H1 (cell line): ENCODE measurements around the gene BBS1. TPM values are rescaled to one million over a fixed set of nuclear protein-coding genes. Genes with fewer than 3 reads are reported as not detected.

Experiments used
- CTCF ChIA-PET: fragments of 300-600 bp; sonication (Branson Sonifier 250); formaldehyde crosslinking; loops from one replicate; lab custom pipeline; 2021; ENCODE audit not compliant: partially characterized antibody; lab: Charles Lee
- POLR2A ChIA-PET: fragments of 300-600 bp; sonication (Branson Sonifier 250); formaldehyde crosslinking; loops from one replicate; lab custom pipeline; 2021; ENCODE audit warnings: inconsistent platforms; ENCODE audit not compliant: partially characterized antibody; lab: Charles Lee
- DNase-seq, 2 experiments: peaks; one replicate each; pipeline versions ENCODE4 v3.0.0 to v3.0.0-alpha.2; 2010 to 2022; ENCODE audit warnings: low spot score in 2 of 2, low read depth in 1 of 2, mixed read lengths in 1 of 2
- FAIRE-seq: peaks from 2 replicates; lab custom pipeline; 2011; peaks lifted over from hg19 to GRCh38; lab: Jason Lieb, UNC
- H2AFZ ChIP-seq: 2 replicates; pipeline ENCODE4 v1.8.1; 2012; ENCODE audit warnings: low read length, inconsistent platforms
- H2AK5ac ChIP-seq: 2 replicates; pipeline ENCODE4 v1.6.1; 2013; ENCODE audit warnings: low read depth, low read length
- H2BK120ac ChIP-seq: replicated peaks from 2 replicates; pipeline ENCODE3; 2013; ENCODE audit warnings: low read depth, low read length, inconsistent platforms
- H2BK12ac ChIP-seq: 2 replicates; pipeline ENCODE4 v1.6.1; 2013; ENCODE audit warnings: low read depth, low read length
- H2BK15ac ChIP-seq: 2 replicates; pipeline ENCODE4 v1.6.1; 2013; ENCODE audit warnings: low read length
- H2BK20ac ChIP-seq: 2 replicates; pipeline ENCODE4 v1.6.1; 2013; ENCODE audit warnings: low read length
- H2BK5ac ChIP-seq: 2 replicates; pipeline ENCODE4 v1.6.1; 2013; ENCODE audit warnings: low read depth, low read length
- H3K14ac ChIP-seq: 2 replicates; pipeline ENCODE4 v1.6.1; 2013; ENCODE audit warnings: inconsistent platforms; ENCODE audit not compliant: insufficient read length
- H3K18ac ChIP-seq: 2 replicates; pipeline ENCODE4 v1.6.1; 2013; ENCODE audit warnings: low read length; ENCODE audit errors: extremely low read depth
- H3K23ac ChIP-seq: 2 replicates; pipeline ENCODE4 v1.6.1; 2013; ENCODE audit warnings: inconsistent platforms; ENCODE audit not compliant: insufficient read length
- H3K23me2 ChIP-seq: 2 replicates; pipeline ENCODE4 v1.6.1; 2013; ENCODE audit warnings: low read depth, low read length
- H3K27ac ChIP-seq: 2 replicates; pipeline ENCODE4 v1.6.1; 2011; ENCODE audit warnings: low read depth, low read length, inconsistent platforms
- H3K27me3 ChIP-seq, 4 experiments: replicated peaks in 1 of 4; 1 replicate in 1 of 4; 2 replicates in 3 of 4; pipeline versions ENCODE4 v1.6.1 to v1.8.1; 2011 to 2013; ENCODE audit warnings: low read length in 3 of 4, mild to moderate bottlenecking in 3 of 4, inconsistent platforms in 2 of 4, mixed read lengths in 2 of 4, moderate library complexity in 1 of 4; ENCODE audit not compliant: control insufficient read depth in 3 of 4, insufficient read depth in 3 of 4; ENCODE audit errors: extremely low read depth in 1 of 4
- H3K36me3 ChIP-seq, 4 experiments: 2 replicates each; pipeline versions ENCODE4 v1.6.1 to v1.8.1; 2011 to 2013; ENCODE audit warnings: mild to moderate bottlenecking in 4 of 4, low read length in 3 of 4, moderate library complexity in 2 of 4, control low read depth in 1 of 4, inconsistent platforms in 1 of 4; ENCODE audit not compliant: insufficient read depth in 4 of 4, control insufficient read depth in 2 of 4
- H3K4ac ChIP-seq: replicated peaks from 2 replicates; pipeline ENCODE3; 2013; ENCODE audit warnings: low read length, low read depth, mixed read lengths, inconsistent platforms; ENCODE audit not compliant: insufficient read length
- H3K4me1 ChIP-seq, 4 experiments: replicated peaks in 1 of 4; 1 replicate in 1 of 4; 2 replicates in 3 of 4; pipeline versions ENCODE4 v1.6.1 to v1.8.1; 2011 to 2013; ENCODE audit warnings: low read length in 3 of 4, inconsistent platforms in 2 of 4, mixed read lengths in 1 of 4; ENCODE audit not compliant: insufficient read depth in 4 of 4, control insufficient read depth in 3 of 4
- H3K4me2 ChIP-seq, 2 experiments: 2 replicates each; pipeline versions ENCODE4 v1.6.1 to v1.8.1; 2011 to 2013; ENCODE audit warnings: low read depth in 2 of 2, low read length in 2 of 2, control low read depth in 1 of 2, inconsistent platforms in 1 of 2, mild to moderate bottlenecking in 1 of 2; ENCODE audit not compliant: insufficient read depth in 1 of 2
- H3K4me3 ChIP-seq, 4 experiments: fragments of 200-600, 300-600 bp in 1 of 4; sonication (generic), shearing (Covaris generic), sonication (Bioruptor Twin) in 1 of 4; 2 replicates each; pipeline versions ENCODE4 v1.5.1 to v1.8.1; 2011 to 2016; ENCODE audit warnings: low read length in 4 of 4, low read depth in 3 of 4, control low read depth in 2 of 4, inconsistent platforms in 2 of 4, mild to moderate bottlenecking in 2 of 4, mixed read lengths in 1 of 4, moderate library complexity in 1 of 4; ENCODE audit not compliant: insufficient read depth in 2 of 4; ENCODE audit errors: extremely low read depth in 1 of 4
- H3K56ac ChIP-seq: replicated peaks from 2 replicates; pipeline ENCODE3; 2013; ENCODE audit warnings: low read depth, mild to moderate bottlenecking, mixed read lengths, low read length, inconsistent platforms; ENCODE audit not compliant: insufficient read length
- H3K79me1 ChIP-seq: 2 replicates; pipeline ENCODE4 v1.6.1; 2013; ENCODE audit warnings: low read depth, low read length, control low read depth
- H3K79me2 ChIP-seq, 2 experiments: 2 replicates each; pipeline versions ENCODE4 v1.6.1 to v1.8.1; 2012 to 2013; ENCODE audit warnings: low read length in 2 of 2, mild to moderate bottlenecking in 2 of 2, inconsistent platforms in 1 of 2; ENCODE audit not compliant: insufficient read depth in 2 of 2, control insufficient read depth in 1 of 2
- H3K9ac ChIP-seq, 4 experiments: replicated peaks in 1 of 4; 1 replicate in 1 of 4; 2 replicates in 3 of 4; pipeline versions ENCODE4 v1.6.1 to v1.8.1; 2011 to 2013; ENCODE audit warnings: low read depth in 3 of 4, low read length in 3 of 4, control low read depth in 2 of 4, mild to moderate bottlenecking in 2 of 4, moderate library complexity in 2 of 4, inconsistent platforms in 1 of 4; ENCODE audit errors: extremely low read depth in 1 of 4
- H3K9me3 ChIP-seq, 2 experiments: 2 replicates each; pipeline versions ENCODE4 v1.6.1 to v1.8.1; 2012 to 2013; ENCODE audit warnings: mild to moderate bottlenecking in 2 of 2, moderate library complexity in 2 of 2, control low read depth in 1 of 2, inconsistent platforms in 1 of 2, low read depth in 1 of 2, low read length in 1 of 2, mixed read lengths in 1 of 2; ENCODE audit not compliant: insufficient read depth in 2 of 2
- H4K20me1 ChIP-seq, 2 experiments: replicated peaks in 1 of 2; 2 replicates each; pipeline versions ENCODE3 to v1.8.1; 2011 to 2013; ENCODE audit warnings: inconsistent platforms in 2 of 2, low read length in 2 of 2, mild to moderate bottlenecking in 1 of 2; ENCODE audit not compliant: insufficient read depth in 2 of 2, control insufficient read depth in 1 of 2
- H4K5ac ChIP-seq: 2 replicates; pipeline ENCODE4 v1.6.1; 2013; ENCODE audit warnings: low read length, low read depth, mixed read lengths, inconsistent platforms; ENCODE audit not compliant: insufficient read length
- H4K8ac ChIP-seq: 2 replicates; pipeline ENCODE4 v1.8.0; 2013; ENCODE audit warnings: mild to moderate bottlenecking, moderate library complexity, low read length, inconsistent platforms; ENCODE audit not compliant: insufficient read depth; ENCODE audit errors: extremely low read depth
- H4K91ac ChIP-seq: replicated peaks from 2 replicates; pipeline ENCODE3; 2013; ENCODE audit warnings: low read length, mixed read lengths, inconsistent platforms; ENCODE audit not compliant: insufficient read length
- EP300 ChIP-seq, 2 experiments: IDR thresholded peaks; 1 replicate in 1 of 2; 2 replicates in 1 of 2; pipeline ENCODE4 v1.6.1; 2011 to 2012; ENCODE audit warnings: low read depth in 2 of 2, low read length in 2 of 2, mild to moderate bottlenecking in 2 of 2, borderline replicate concordance in 1 of 2, inconsistent platforms in 1 of 2, moderate library complexity in 1 of 2
- GABPA ChIP-seq: IDR thresholded peaks from 2 replicates; pipeline ENCODE4 v1.6.1; 2011; ENCODE audit warnings: mild to moderate bottlenecking, low read length, moderate library complexity, borderline replicate concordance; ENCODE audit not compliant: insufficient read depth
- KDM1A ChIP-seq: fragments of 200-600, 300-600 bp; sonication (generic); IDR thresholded peaks from 2 replicates; pipeline ENCODE4 v1.7.1; 2016; ENCODE audit warnings: mild to moderate bottlenecking, low read length, borderline replicate concordance
- KDM5A ChIP-seq: fragments of 200-600 bp; IDR thresholded peaks from 2 replicates; pipeline ENCODE4 v1.7.1; 2012; ENCODE audit warnings: mild to moderate bottlenecking, low read length, inconsistent platforms, mixed read lengths
- NRF1 ChIP-seq: IDR thresholded peaks from 2 replicates; pipeline ENCODE4 v1.6.1; 2011; ENCODE audit warnings: mild to moderate bottlenecking, low read depth, low read length, improper control_type of control experiment
- PHF8 ChIP-seq: fragments of 200-600 bp; sonication (generic); conservative IDR thresholded peaks from 2 replicates; pipeline ENCODE4 v1.7.1; 2012; ENCODE audit warnings: low read depth, mild to moderate bottlenecking, inconsistent platforms, low read length, moderate library complexity
- TEAD4 ChIP-seq: IDR thresholded peaks from 2 replicates; pipeline ENCODE4 v1.6.1; 2012; ENCODE audit warnings: low read depth, low read length, inconsistent platforms, mixed read lengths
- ZNF274 ChIP-seq: IDR thresholded peaks from 2 replicates; pipeline ENCODE4 v1.7.0; 2012; ENCODE audit warnings: low read length, borderline replicate concordance; ENCODE audit errors: extremely low read depth
- WGBS, 2 experiments: shearing (Covaris generic) in 1 of 2; methylation state at CpG; one replicate each; pipeline versions ENCODE4 v1.1.6 to v1.1.7; 2013 to 2015; ENCODE audit warnings: low lambda C conversion rate in 2 of 2, mixed read lengths in 2 of 2, inconsistent platforms in 1 of 2, low coverage in 1 of 2, missing lambda C conversion rate in 1 of 2; ENCODE audit not compliant: insufficient replicate concordance in 2 of 2, insufficient coverage in 1 of 2, insufficient read length in 1 of 2; ENCODE audit errors: extremely low coverage in 1 of 2, missing lambda C conversion rate in 1 of 2; 5-methylcytosine and 5-hydroxymethylcytosine counted together
- polyA plus RNA-seq, 7 experiments: library from polyadenylated mRNA; depleted of rRNA in 3 of 7; stranded (reverse) in 5 of 7; unstranded in 2 of 7; fragments of >200 nt in 5 of 7; fragments of 200-250 nt in 2 of 7; gene quantifications; 1 replicate in 5 of 7; 2 replicates in 1 of 7; 4 replicates in 1 of 7; pipeline versions ENCODE4 v1.2.1 to v1.2.3, GENCODE V29; 2011 to 2013; ENCODE audit warnings: missing spikeins in 2 of 7, mixed read lengths in 2 of 7
- total RNA-seq: library from RNA; stranded (reverse); fragmentation: NEBNext Ultra II Directional; extraction: Animal tissue kit (Norgen Biotek cat#: 25700); gene quantifications from 2 replicates; pipeline ENCODE4 v1.2.1, GENCODE V29; 2021
- TF ChIP-seq, protein P1 (sequence below): IDR thresholded peaks from 2 replicates; pipeline ENCODE4 v1.6.1; 2011; ENCODE audit warnings: low read length, improper control_type of control experiment

BBS1 gene
- total and polyA plus RNA-seq, 2 of the 8 experiments (the other 6 are each of a cell fraction or from before 2014, with no cell fraction given) = 19.1 to 19.5 TPM

DNA sequence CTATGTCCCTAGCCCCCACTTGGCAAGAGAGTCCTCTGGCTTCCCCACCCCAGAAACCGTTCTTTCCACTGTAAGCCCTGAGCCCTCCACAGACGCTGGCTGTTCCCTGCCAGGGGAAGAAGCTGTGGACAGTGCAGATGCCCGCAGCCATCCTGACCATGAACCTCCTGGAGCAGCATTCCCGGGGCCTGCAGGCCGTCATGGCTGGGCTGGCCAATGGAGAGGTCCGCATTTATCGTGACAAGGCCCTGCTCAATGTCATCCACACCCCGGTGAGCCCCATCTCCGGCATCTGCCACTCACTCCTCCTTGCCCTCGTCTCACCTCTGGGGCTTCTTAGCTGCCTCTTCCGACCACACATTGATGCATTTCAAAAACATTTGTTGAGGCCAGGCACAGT is 13.2 kb downstream of the BBS1 start:
- no peaks in the 10 kb centered on the region for H3K9me3 ChIP-seq
- H3K23ac ChIP-seq = no peak overlapping the region
- no peak overlapping the region for H3K14ac ChIP-seq
- no peak overlapping the region for H2AK5ac ChIP-seq
- no peaks in the 10 kb centered on the region for H3K79me2 ChIP-seq
- CTCF ChIA-PET = interaction anchor here (0.7 to 1.7 kb wide), 2 partner anchors 13 to 32 kb away, joined by 3 to 8 read pairs; no protein-coding TSS in a partner anchor
- TF ChIP-seq, protein P1, sequence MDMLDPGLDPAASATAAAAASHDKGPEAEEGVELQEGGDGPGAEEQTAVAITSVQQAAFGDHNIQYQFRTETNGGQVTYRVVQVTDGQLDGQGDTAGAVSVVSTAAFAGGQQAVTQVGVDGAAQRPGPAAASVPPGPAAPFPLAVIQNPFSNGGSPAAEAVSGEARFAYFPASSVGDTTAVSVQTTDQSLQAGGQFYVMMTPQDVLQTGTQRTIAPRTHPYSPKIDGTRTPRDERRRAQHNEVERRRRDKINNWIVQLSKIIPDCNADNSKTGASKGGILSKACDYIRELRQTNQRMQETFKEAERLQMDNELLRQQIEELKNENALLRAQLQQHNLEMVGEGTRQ = no peak
- TF ChIP-seq PHF8 (no peak), KDM5A (no peak), NRF1 (no peak), GABPA (no peak), KDM1A (no peak), EP300 (IDR thresholded peaks at IDR 0.05; ENCODE audit: borderline replicate concordance in 1 of 2, low read depth in 2 of 2, low read length in 2 of 2) (no peak), ZNF274 (no peak), TEAD4 (no peak)
- DNase-seq = no peak
- H3K36me3 ChIP-seq = peaks cover 3 to 20% (median 13%) of the 10 kb centered on the region in 4 experiments; a peak in 7 of 8 replicates
- H3K79me1 ChIP-seq = no peaks in the 10 kb centered on the region
- H3K4me1 ChIP-seq = no peaks in the 10 kb centered on the region
- no peak overlapping the region for H2BK20ac ChIP-seq
- H3K4me2 ChIP-seq = no peak overlapping the region
- H2BK15ac ChIP-seq = no peak overlapping the region
- no peak overlapping the region for H3K18ac ChIP-seq
- H3K4me3 ChIP-seq = no peak overlapping the region
- no peaks in the 10 kb centered on the region for H3K27me3 ChIP-seq
- H4K20me1 ChIP-seq = peaks cover 0 to 2% of the 10 kb centered on the region in 2 experiments
- no peak overlapping the region for H2BK12ac ChIP-seq
- no peak overlapping the region for H3K56ac ChIP-seq
- H3K4ac ChIP-seq = no peak overlapping the region
- H3K27ac ChIP-seq = no peak overlapping the region
- H4K8ac ChIP-seq = no peak overlapping the region
- H3K9ac ChIP-seq = no peak overlapping the region
- no peak overlapping the region for H4K5ac ChIP-seq
- no peak for FAIRE-seq
- H4K91ac ChIP-seq = no peak overlapping the region
- no peak overlapping the region for H2AFZ ChIP-seq
- H3K23me2 ChIP-seq = no peaks in the 10 kb centered on the region
- POLR2A ChIA-PET = interaction anchor here (0.6 to 2.4 kb wide), 5 partner anchors 10 to 117 kb away, joined by 3 to 10 read pairs (median 3); partner anchors contain the start of gene BBS1
- H2BK5ac ChIP-seq = no peak overlapping the region
- H2BK120ac ChIP-seq = no peak overlapping the region
- 93% methylated on average over 11 of the region's 11 CpGs; no CpG with 5 or more reads in 1 of the 2 experiments for WGBS, 2 experiments
